Peyer's patch (tissue), 4 donors: ENCODE measurements around the gene EIF5. TPM values are rescaled to one million over a fixed set of nuclear protein-coding genes. Genes with fewer than 3 reads are reported as not detected.

ENCODE experiments used
- DNase-seq, 3 donors: peaks; one replicate each; pipeline ENCODE4 v3.0.0-alpha.2; 2017 to 2019
- H3K27ac ChIP-seq, 4 donors: fragments of 200-600 bp; sonication (generic); one replicate each; pipeline ENCODE4 v1.5.1; 2016 to 2019
- H3K27me3 ChIP-seq, 2 donors: fragments of 200-600 bp; sonication (generic); one replicate each; pipeline ENCODE4 v1.5.1; 2019
- H3K36me3 ChIP-seq, 3 donors: fragments of 200-600 bp; sonication (generic); one replicate each; pipeline ENCODE4 v1.5.1; 2016 to 2019
- H3K4me1 ChIP-seq, 4 donors: fragments of 200-600 bp; sonication (generic); one replicate each; pipeline ENCODE4 v1.5.1; 2016 to 2019
- H3K4me3 ChIP-seq, 4 donors: fragments of 200-600 bp; sonication (generic); 1 replicate in 3 of 4; 2 replicates in 1 of 4; pipeline ENCODE4 v1.5.1; 2016 to 2019; ENCODE audit warnings: mild to moderate bottlenecking in 1 of 4
- H3K9me3 ChIP-seq, 4 donors: fragments of 200-600 bp; sonication (generic); one replicate each; pipeline ENCODE4 v1.5.1; 2016 to 2019; ENCODE audit warnings: mild to moderate bottlenecking in 1 of 4
- CTCF ChIP-seq, 6 experiments: fragments of 450-650 bp in 4 of 6; fragments of 200-600 bp in 2 of 6; sonication (generic) in 1 of 6; IDR thresholded peaks; one replicate each; pipeline ENCODE4 v1.5.1; 2017 to 2019; ENCODE audit warnings: antibody characterized with exemption in 6 of 6, mild to moderate bottlenecking in 3 of 6, moderate library complexity in 1 of 6
- POLR2A ChIP-seq, 2 donors: fragments of 450-650 bp; IDR thresholded peaks; one replicate each; pipeline ENCODE4 v1.5.1; 2017; ENCODE audit warnings: antibody characterized with exemption in 2 of 2, mild to moderate bottlenecking in 2 of 2, moderate library complexity in 2 of 2
- total RNA-seq, 4 donors: library from RNA; depleted of rRNA; stranded (reverse); fragments of >200 nt; gene quantifications; one replicate each; pipeline ENCODE4 v1.1.0, GENCODE V29; 2016

Gene EIF5
- total RNA-seq, 4 donors from 2014 or later: 176 to 226 (median 217) TPM

- Histone ChIP-seq H3K27ac (no peak overlapping the region), H3K4me3 (no peak overlapping the region), H3K9me3 (no peaks in the 10 kb centered on the region), H3K27me3 (no peaks in the 10 kb centered on the region), H3K4me1 (no peaks in the 10 kb centered on the region), H3K36me3 (peaks cover 0 to 37% (median 0%) of the 10 kb centered on the region in 3 donors)
- no peak for DNase-seq
- TF ChIP-seq CTCF (IDR thresholded peaks at IDR 0.05): no peak
- no peak for TF ChIP-seq POLR2A (IDR thresholded peaks at IDR 0.05)
These were observed 12.2 kb downstream of the EIF5 start for GRCh38 chr14:103346286-103346685.

DNA sequence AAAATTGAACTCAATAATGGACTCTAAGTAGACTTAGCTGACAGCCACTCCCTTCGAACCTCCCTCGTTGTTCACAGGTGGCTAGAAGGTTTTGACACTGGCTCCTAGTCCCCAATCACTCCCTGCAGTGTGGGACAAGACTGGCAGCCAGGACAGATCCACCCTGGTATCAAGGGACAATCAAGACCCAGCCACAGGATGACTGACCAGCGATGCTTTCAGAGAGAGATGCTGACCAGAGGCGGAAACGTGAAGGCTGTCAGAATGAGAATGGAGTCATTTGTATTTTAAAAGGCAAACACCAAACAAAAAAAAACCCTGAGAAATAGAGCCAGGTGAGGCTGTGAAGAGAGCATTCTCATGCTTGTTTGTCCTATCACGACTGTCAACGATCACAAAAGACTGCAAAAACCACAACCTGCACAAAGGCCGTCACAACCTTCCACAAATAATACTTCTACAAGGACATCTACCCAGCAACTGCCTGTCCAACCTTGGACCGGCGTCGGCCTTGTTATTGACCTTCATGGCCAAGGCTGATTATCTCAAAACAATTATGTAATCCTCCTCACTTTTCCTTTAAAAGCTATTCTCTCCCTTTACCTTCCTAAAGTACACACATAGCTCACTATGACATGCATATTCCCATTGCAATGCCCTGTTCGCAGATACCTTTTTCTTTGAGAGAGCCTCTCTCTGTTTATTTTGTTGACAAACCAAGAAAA is 13.2 kb downstream of the EIF5 start:
- Histone ChIP-seq H3K27me3 (no peaks in the 10 kb centered on the region), H3K4me1 (no peaks in the 10 kb centered on the region), H3K9me3 (no peaks in the 10 kb centered on the region), H3K27ac (no peak overlapping the region), H3K36me3 (peaks cover 0 to 28% (median 0%) of the 10 kb centered on the region in 3 donors), H3K4me3 (no peak overlapping the region)
- no peak for DNase-seq
- no peak for TF ChIP-seq CTCF (IDR thresholded peaks at IDR 0.05)

- peaks cover 0 to 19% (median 0%) of the 10 kb centered on the region in 3 donors for H3K36me3 ChIP-seq
- no peak overlapping the region for H3K27ac ChIP-seq
- no peaks in the 10 kb centered on the region for H3K27me3 ChIP-seq
- no peak overlapping the region for H3K4me3 ChIP-seq
- no peak for TF ChIP-seq POLR2A (IDR thresholded peaks at IDR 0.05)
- no peak for TF ChIP-seq CTCF (IDR thresholded peaks at IDR 0.05)
- no peaks in the 10 kb centered on the region for H3K9me3 ChIP-seq
- H3K4me1 ChIP-seq: no peaks in the 10 kb centered on the region
- DNase-seq: no peak
These were observed 14.1 kb downstream of the EIF5 start for GRCh38 chr14:103348154-103348553.

DNA sequence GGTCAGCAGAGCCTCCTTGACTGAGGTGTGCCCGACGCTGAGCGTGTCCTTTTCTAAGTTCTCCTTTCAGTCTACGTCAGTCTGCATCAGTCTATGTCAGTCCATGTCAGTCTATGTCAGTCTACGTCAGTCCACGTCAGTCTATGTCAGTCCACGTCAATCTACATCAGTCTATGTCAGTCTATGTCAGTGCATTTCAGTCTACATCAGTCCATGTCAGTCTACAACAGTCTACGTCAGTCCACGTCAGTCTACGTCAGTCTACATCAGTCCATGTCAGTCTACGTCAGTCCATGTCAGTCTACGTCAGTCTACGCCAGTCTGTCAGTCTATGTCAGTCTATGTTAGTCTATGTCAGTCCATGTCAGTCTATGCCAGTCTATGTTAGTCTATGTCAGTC is 15.9 kb downstream of the EIF5 start:
- no peak for DNase-seq

DNA sequence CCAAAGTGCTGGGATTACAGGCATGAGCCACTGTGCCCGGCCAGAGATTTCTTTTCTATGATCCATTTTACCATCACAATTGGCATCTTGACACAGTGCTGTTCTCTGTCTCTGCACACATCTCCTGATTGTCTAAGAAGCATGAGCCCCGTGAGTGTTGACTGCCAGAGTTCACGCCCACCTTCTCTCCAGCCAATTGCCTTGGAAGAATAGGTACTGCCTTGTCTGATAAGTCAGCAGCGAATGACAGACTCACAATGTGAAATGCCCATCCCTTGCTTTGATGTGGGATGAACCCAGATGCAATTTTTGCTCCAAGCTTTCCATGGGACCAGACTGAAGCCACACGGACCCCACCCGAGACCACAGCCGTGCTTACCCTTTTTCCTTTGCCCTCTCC is 19.3 kb downstream of the EIF5 start:
- H3K4me3 ChIP-seq: no peak overlapping the region
- no peak for TF ChIP-seq POLR2A (IDR thresholded peaks at IDR 0.05)
- TF ChIP-seq CTCF (IDR thresholded peaks at IDR 0.05): no peak
- H3K4me1 ChIP-seq: no peaks in the 10 kb centered on the region
- no peak overlapping the region for H3K27ac ChIP-seq
- no peaks in the 10 kb centered on the region for H3K9me3 ChIP-seq
- no peaks in the 10 kb centered on the region for H3K36me3 ChIP-seq
- DNase-seq: peak in 1 of 3 donors; percentile 13
- no peaks in the 10 kb centered on the region for H3K27me3 ChIP-seq

More for the DNA sequence above, 15.9 kb downstream of the EIF5 start:
- TF ChIP-seq CTCF (IDR thresholded peaks at IDR 0.05) (no peak), POLR2A (IDR thresholded peaks at IDR 0.05) (no peak)
- Histone ChIP-seq H3K9me3 (no peaks in the 10 kb centered on the region), H3K27ac (no peak overlapping the region), H3K36me3 (peaks cover 0 to under 1% (median 0%) of the 10 kb centered on the region in 3 donors), H3K27me3 (no peaks in the 10 kb centered on the region), H3K4me1 (no peaks in the 10 kb centered on the region), H3K4me3 (no peak overlapping the region)
